ENCODE measurements around the gene SETD3.

SETD3 gene

DNA sequence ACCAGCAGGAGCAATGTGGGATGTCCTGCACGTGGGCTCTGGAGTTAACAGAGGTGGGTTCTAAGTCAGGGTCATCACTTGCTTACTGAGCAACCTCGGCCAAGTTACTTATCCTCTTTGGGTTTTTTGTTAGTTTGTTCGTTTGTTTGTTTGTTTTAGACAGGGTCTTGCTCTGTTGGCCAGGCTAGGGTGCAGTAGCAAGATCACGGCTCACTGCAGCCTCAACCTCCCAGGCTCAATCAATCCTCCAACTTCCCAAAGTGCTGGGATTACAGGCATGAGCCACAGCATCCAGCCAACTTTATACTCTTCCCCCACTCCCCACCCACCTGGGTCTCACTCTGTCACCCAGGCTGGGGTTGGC lies 78.4 kb downstream of the SETD3 start:
- no peak overlapping the region for H3K27ac ChIP-seq (ENCODE audit: low read depth, low read length)
- H3K27me3 ChIP-seq (ENCODE audit: low read length) = no peaks in the 10 kb centered on the region
- no peaks in the 10 kb centered on the region for H3K9me2 ChIP-seq (replicated peaks; ENCODE audit: insufficient read depth, low read length)
- H2AFZ ChIP-seq (ENCODE audit: low read depth, low read length, severe bottlenecking) = no peak overlapping the region
- H3K4me2 ChIP-seq (ENCODE audit: low read depth, low read length, poor library complexity, severe bottlenecking) = no peak overlapping the region
- no peak overlapping the region for H3K4me3 ChIP-seq (ENCODE audit: insufficient read depth, low read length, poor library complexity, severe bottlenecking)
- H3K36me3 ChIP-seq (ENCODE audit: low read length) = no peaks in the 10 kb centered on the region
- H4K20me1 ChIP-seq (ENCODE audit: low read depth, low read length) = no peaks in the 10 kb centered on the region
- no peak for TF ChIP-seq EZH2phosphoT487 (conservative IDR thresholded peaks at IDR 0.05; ENCODE audit: low read length)
- TF ChIP-seq, protein P1, sequence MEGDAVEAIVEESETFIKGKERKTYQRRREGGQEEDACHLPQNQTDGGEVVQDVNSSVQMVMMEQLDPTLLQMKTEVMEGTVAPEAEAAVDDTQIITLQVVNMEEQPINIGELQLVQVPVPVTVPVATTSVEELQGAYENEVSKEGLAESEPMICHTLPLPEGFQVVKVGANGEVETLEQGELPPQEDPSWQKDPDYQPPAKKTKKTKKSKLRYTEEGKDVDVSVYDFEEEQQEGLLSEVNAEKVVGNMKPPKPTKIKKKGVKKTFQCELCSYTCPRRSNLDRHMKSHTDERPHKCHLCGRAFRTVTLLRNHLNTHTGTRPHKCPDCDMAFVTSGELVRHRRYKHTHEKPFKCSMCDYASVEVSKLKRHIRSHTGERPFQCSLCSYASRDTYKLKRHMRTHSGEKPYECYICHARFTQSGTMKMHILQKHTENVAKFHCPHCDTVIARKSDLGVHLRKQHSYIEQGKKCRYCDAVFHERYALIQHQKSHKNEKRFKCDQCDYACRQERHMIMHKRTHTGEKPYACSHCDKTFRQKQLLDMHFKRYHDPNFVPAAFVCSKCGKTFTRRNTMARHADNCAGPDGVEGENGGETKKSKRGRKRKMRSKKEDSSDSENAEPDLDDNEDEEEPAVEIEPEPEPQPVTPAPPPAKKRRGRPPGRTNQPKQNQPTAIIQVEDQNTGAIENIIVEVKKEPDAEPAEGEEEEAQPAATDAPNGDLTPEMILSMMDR (IDR thresholded peaks at IDR 0.05; ENCODE audit: insufficient read depth, low read length, poor library complexity, severe bottlenecking) = no peak
- no peak overlapping the region for H3K9ac ChIP-seq (ENCODE audit: low read length)
- H3F3A ChIP-seq (ENCODE audit: insufficient read depth) = no peaks in the 10 kb centered on the region
- no peaks in the 10 kb centered on the region for H3K9me3 ChIP-seq (ENCODE audit: insufficient read depth, low read length)
- H3K79me2 ChIP-seq (ENCODE audit: insufficient read depth, low read length) = no peaks in the 10 kb centered on the region

DNA sequence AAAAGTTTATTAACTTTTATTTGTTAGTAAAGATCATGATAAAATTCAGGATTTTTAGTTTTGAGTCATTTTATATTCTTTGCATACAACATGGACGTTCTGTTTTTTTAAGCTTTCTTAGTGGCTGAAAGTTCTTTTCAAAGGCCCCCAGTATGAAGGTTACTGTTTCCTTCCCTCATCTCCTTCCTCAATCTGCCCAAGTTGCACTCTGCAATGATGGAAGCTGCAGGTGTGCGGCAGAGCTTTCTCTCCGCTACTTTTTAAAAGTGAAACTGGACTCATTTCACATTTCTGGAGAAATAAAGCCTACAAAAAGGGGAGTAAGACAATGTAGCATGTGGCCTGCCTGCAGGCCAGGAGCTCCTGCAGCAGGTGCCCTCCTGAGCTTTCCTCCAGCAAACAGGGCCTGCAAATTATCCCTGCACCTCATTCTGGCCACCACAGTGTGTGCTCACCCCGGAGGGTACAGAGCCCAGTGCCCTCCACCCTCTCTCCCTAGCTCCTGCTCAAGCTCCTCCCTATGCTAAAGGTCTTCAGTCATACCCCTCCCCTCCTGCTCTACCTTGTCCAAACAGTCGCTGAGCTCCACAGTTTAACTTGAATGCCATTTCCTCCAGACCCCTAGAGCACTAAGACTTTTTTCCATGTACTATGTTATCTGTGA lies 78.9 kb downstream of the SETD3 start:
- no peaks in the 10 kb centered on the region for H3K9me3 ChIP-seq (ENCODE audit: insufficient read depth, low read length)
- H3K4me3 ChIP-seq (ENCODE audit: insufficient read depth, low read length, poor library complexity, severe bottlenecking) = no peak overlapping the region
- no peak overlapping the region for H3K4me2 ChIP-seq (ENCODE audit: low read depth, low read length, poor library complexity, severe bottlenecking)
- no peaks in the 10 kb centered on the region for H3F3A ChIP-seq (ENCODE audit: insufficient read depth)
- H3K36me3 ChIP-seq (ENCODE audit: low read length) = no peaks in the 10 kb centered on the region
- H3K27ac ChIP-seq (ENCODE audit: low read depth, low read length) = no peak overlapping the region
- TF ChIP-seq, protein P1 (IDR thresholded peaks at IDR 0.05; ENCODE audit: insufficient read depth, low read length, poor library complexity, severe bottlenecking) = no peak
- no peak for TF ChIP-seq EZH2phosphoT487 (conservative IDR thresholded peaks at IDR 0.05; ENCODE audit: low read length)
- H3K27me3 ChIP-seq (ENCODE audit: low read length) = no peaks in the 10 kb centered on the region
- no peaks in the 10 kb centered on the region for H3K9me2 ChIP-seq (replicated peaks; ENCODE audit: insufficient read depth, low read length)
- H2AFZ ChIP-seq (ENCODE audit: low read depth, low read length, severe bottlenecking) = no peak overlapping the region
- no peaks in the 10 kb centered on the region for H3K79me2 ChIP-seq (ENCODE audit: insufficient read depth, low read length)
- no peak overlapping the region for H3K9ac ChIP-seq (ENCODE audit: low read length)
- H4K20me1 ChIP-seq (ENCODE audit: low read depth, low read length) = no peaks in the 10 kb centered on the region

DNA sequence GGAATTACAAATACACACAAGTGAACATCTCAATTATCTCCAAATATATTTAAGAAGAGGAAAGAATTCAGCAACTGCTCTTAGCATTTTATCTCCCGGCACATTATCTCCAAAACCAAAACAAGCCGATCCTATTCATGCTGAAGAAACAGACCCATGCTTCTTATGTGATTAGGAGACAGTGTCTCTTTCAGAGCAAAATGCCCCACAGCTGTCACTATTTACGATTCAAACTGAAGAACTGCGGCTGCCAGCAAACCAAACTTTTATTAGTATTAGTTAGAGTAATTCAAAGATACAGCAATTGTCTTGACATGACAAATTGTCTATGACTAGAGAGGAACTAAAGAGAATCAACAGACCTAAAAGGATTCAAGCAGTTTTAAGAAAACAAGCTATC lies 79.4 kb downstream of the SETD3 start:
- H3F3A ChIP-seq (ENCODE audit: insufficient read depth) = peaks cover 4% of the 10 kb centered on the region; the same call in 1 of the 2 replicates
- H3K27me3 ChIP-seq (ENCODE audit: low read length) = no peaks in the 10 kb centered on the region
- no peaks in the 10 kb centered on the region for H3K36me3 ChIP-seq (ENCODE audit: low read length)
- H3K4me3 ChIP-seq (ENCODE audit: insufficient read depth, low read length, poor library complexity, severe bottlenecking) = no peak overlapping the region
- no peak overlapping the region for H3K4me2 ChIP-seq (ENCODE audit: low read depth, low read length, poor library complexity, severe bottlenecking)
- no peaks in the 10 kb centered on the region for H4K20me1 ChIP-seq (ENCODE audit: low read depth, low read length)
- H2AFZ ChIP-seq (ENCODE audit: low read depth, low read length, severe bottlenecking) = no peak overlapping the region
- no peak overlapping the region for H3K27ac ChIP-seq (ENCODE audit: low read depth, low read length)
- TF ChIP-seq, protein P1 (IDR thresholded peaks at IDR 0.05; ENCODE audit: insufficient read depth, low read length, poor library complexity, severe bottlenecking) = no peak
- TF ChIP-seq EZH2phosphoT487 (conservative IDR thresholded peaks at IDR 0.05; ENCODE audit: low read length) = no peak
- H3K9ac ChIP-seq (ENCODE audit: low read length) = no peak overlapping the region
- no peaks in the 10 kb centered on the region for H3K9me2 ChIP-seq (replicated peaks; ENCODE audit: insufficient read depth, low read length)
- H3K79me2 ChIP-seq (ENCODE audit: insufficient read depth, low read length) = no peaks in the 10 kb centered on the region
- no peaks in the 10 kb centered on the region for H3K9me3 ChIP-seq (ENCODE audit: insufficient read depth, low read length)

All from SU-DHL-6 (cell line).